Neural cell (in vitro differentiated cells): Measurements from ENCODE around the gene KRTAP5-9. TPM values are rescaled to one million over a fixed set of nuclear protein-coding genes. Genes with fewer than 3 reads are reported as not detected.

Experiments used
- H2AFZ ChIP-seq: fragments of 200-600, 300-800 bp; sonication (generic), shearing (Covaris generic); 2 replicates; pipeline ENCODE4 v1.6.0; 2014; ENCODE audit warnings: low read depth, mild to moderate bottlenecking, antibody characterized with exemption, low read length, moderate library complexity
- H3F3A ChIP-seq: fragments of 200-600 bp; shearing (Covaris generic); 2 replicates; pipeline ENCODE4 v1.6.1; 2016; ENCODE audit warnings: mild to moderate bottlenecking, moderate library complexity, mixed read lengths, antibody characterized with exemption, low read length; ENCODE audit not compliant: insufficient read depth, poor library complexity, severe bottlenecking
- H3K27ac ChIP-seq: fragments of 200-600, 300-800 bp; sonication (generic), shearing (Covaris generic); 2 replicates; pipeline ENCODE4 v1.5.1; 2014; ENCODE audit warnings: mild to moderate bottlenecking, low read length, moderate library complexity
- H3K27me3 ChIP-seq: fragments of 300-800, 200-600 bp; sonication (generic), shearing (Covaris generic); 2 replicates; pipeline ENCODE4 v1.6.0; 2014; ENCODE audit warnings: mild to moderate bottlenecking, low read depth, low read length, moderate library complexity; ENCODE audit not compliant: insufficient read depth
- H3K36me3 ChIP-seq: fragments of 300-800, 200-600 bp; sonication (generic), shearing (Covaris generic); 2 replicates; pipeline ENCODE4 v1.5.1; 2014; ENCODE audit warnings: mild to moderate bottlenecking, antibody characterized with exemption, low read length, moderate library complexity; ENCODE audit not compliant: insufficient read depth
- H3K4me2 ChIP-seq: fragments of 300-800, 200-600 bp; sonication (generic), shearing (Covaris generic); 2 replicates; pipeline ENCODE4 v1.6.0; 2014; ENCODE audit warnings: mild to moderate bottlenecking, low read length
- H3K4me3 ChIP-seq: fragments of 300-800, 200-600 bp; sonication (generic), shearing (Covaris generic); 2 replicates; pipeline ENCODE4 v1.5.1; 2014; ENCODE audit warnings: mild to moderate bottlenecking, low read length, moderate library complexity
- H3K79me2 ChIP-seq: fragments of 200-600 bp; shearing (Covaris generic); replicated peaks from 2 replicates; pipeline ENCODE4 v1.6.0; 2014; ENCODE audit warnings: mild to moderate bottlenecking, low read length, moderate library complexity; ENCODE audit not compliant: insufficient read depth
- H3K9ac ChIP-seq: fragments of 300-800, 200-600 bp; sonication (generic), shearing (Covaris generic); 2 replicates; pipeline ENCODE4 v1.6.1; 2016; ENCODE audit warnings: mild to moderate bottlenecking, low read length, mixed read lengths
- H3K9me2 ChIP-seq: fragments of 200-600 bp; shearing (Covaris generic); 2 replicates; pipeline ENCODE4 v1.6.1; 2016; ENCODE audit warnings: mild to moderate bottlenecking, low read length, mixed read lengths; ENCODE audit not compliant: insufficient read depth
- H3K9me3 ChIP-seq: fragments of 200-600, 300-800 bp; sonication (generic), shearing (Covaris generic); 2 replicates; pipeline ENCODE4 v1.6.1; 2016; ENCODE audit warnings: mild to moderate bottlenecking, mixed run types, low read length, moderate library complexity, mixed read lengths
- H4K20me1 ChIP-seq: fragments of 200-600 bp; shearing (Covaris generic); 2 replicates; pipeline ENCODE4 v1.6.1; 2016; ENCODE audit warnings: mild to moderate bottlenecking, mixed run types; ENCODE audit not compliant: insufficient read depth
- EP300 ChIP-seq: fragments of 450-650 bp; conservative IDR thresholded peaks from 2 replicates; pipeline ENCODE4 v1.6.1; 2014; ENCODE audit warnings: antibody characterized with exemption, mild to moderate bottlenecking, moderate library complexity; ENCODE audit not compliant: poor library complexity, severe bottlenecking
- EZH2 ChIP-seq: fragments of 200-600, 300-800 bp; shearing (Covaris generic), sonication (generic); IDR thresholded peaks from 2 replicates; pipeline ENCODE4 v1.6.1; 2014; ENCODE audit warnings: antibody characterized with exemption, low read length, borderline replicate concordance, mild to moderate bottlenecking; ENCODE audit not compliant: insufficient read depth, poor library complexity, severe bottlenecking
- MXI1 ChIP-seq: fragments of 450-650 bp; conservative IDR thresholded peaks from 2 replicates; pipeline ENCODE4 v1.6.1; 2014; ENCODE audit warnings: antibody characterized with exemption, mild to moderate bottlenecking; ENCODE audit not compliant: poor library complexity, severe bottlenecking
- POLR2AphosphoS5 ChIP-seq: IDR thresholded peaks from 2 replicates; pipeline ENCODE4 v1.6.1; 2012
- RAD21 ChIP-seq: fragments of 450-650 bp; conservative IDR thresholded peaks from 2 replicates; pipeline ENCODE4 v1.6.1; 2014; ENCODE audit warnings: antibody characterized with exemption, mild to moderate bottlenecking, moderate library complexity
- SMC3 ChIP-seq: fragments of 450-650 bp; conservative IDR thresholded peaks from 2 replicates; pipeline ENCODE4 v1.6.1; 2014; ENCODE audit warnings: antibody characterized with exemption, mild to moderate bottlenecking, moderate library complexity; ENCODE audit not compliant: poor library complexity
- TAF1 ChIP-seq: IDR thresholded peaks from 2 replicates; pipeline ENCODE4 v1.6.1; 2012; ENCODE audit warnings: low read depth
- polyA plus RNA-seq: library from polyadenylated mRNA; depleted of rRNA; stranded (reverse); fragments of >200 nt; gene quantifications from 2 replicates; pipeline ENCODE4 v1.2.3, GENCODE V29; 2014
- TF ChIP-seq, protein P1 (sequence below): IDR thresholded peaks from 2 replicates; pipeline ENCODE4 v1.6.1; 2012; ENCODE audit warnings: borderline replicate concordance
- TF ChIP-seq, protein P2 (sequence below): fragments of 450-650 bp; IDR thresholded peaks from 2 replicates; pipeline ENCODE4 v1.5.1; 2014; ENCODE audit warnings: antibody characterized with exemption, mild to moderate bottlenecking, moderate library complexity; ENCODE audit not compliant: poor library complexity, severe bottlenecking

The KRTAP5-9 gene
- polyA plus RNA-seq, 1 donor from 2014 or later = not detected

DNA sequence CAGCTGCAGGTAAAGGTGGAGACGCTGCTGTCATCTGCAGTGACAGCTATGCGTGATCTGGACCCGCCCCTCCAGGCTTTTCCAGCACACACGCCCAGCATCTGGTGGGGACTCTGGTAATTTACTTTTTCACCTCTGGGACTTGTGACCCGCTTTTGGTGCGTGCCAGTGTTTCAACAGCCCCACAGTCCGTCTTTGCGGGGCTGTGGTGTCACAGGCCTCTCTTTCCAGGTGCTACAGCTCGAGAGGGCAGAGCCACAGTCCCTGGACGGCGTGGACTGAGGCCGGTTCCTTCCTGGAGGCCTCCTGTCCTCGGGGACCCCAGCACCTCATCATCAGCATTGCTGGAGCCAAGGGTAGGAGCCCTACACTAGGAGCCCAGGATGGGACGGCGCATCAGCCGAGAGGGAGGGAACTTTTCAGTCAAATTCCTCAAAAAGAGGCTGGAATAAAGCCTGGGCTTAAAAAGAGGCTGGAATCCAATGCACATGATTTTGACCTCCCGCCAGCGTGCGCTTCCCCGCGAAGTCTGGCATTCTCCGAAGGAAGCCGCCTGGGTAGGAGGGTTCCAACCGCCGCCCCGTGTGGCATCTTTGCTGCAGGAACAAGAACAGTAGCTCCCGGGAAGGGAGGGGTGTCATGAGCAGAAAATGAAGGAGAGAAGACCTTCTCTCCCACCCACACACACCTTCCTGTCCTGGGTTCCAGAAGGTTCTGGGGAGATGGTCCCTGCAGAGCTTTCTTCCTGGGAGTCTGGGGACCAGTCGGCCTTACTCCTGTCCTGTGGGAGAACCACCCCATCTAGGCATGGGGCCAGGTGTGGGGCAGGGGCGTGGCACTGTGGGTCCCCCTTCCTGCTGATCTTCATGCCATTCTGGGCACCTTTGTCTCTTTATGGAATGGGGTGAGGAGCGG lies 46.9 kb upstream of the KRTAP5-9 start:
- TF ChIP-seq, protein P1, sequence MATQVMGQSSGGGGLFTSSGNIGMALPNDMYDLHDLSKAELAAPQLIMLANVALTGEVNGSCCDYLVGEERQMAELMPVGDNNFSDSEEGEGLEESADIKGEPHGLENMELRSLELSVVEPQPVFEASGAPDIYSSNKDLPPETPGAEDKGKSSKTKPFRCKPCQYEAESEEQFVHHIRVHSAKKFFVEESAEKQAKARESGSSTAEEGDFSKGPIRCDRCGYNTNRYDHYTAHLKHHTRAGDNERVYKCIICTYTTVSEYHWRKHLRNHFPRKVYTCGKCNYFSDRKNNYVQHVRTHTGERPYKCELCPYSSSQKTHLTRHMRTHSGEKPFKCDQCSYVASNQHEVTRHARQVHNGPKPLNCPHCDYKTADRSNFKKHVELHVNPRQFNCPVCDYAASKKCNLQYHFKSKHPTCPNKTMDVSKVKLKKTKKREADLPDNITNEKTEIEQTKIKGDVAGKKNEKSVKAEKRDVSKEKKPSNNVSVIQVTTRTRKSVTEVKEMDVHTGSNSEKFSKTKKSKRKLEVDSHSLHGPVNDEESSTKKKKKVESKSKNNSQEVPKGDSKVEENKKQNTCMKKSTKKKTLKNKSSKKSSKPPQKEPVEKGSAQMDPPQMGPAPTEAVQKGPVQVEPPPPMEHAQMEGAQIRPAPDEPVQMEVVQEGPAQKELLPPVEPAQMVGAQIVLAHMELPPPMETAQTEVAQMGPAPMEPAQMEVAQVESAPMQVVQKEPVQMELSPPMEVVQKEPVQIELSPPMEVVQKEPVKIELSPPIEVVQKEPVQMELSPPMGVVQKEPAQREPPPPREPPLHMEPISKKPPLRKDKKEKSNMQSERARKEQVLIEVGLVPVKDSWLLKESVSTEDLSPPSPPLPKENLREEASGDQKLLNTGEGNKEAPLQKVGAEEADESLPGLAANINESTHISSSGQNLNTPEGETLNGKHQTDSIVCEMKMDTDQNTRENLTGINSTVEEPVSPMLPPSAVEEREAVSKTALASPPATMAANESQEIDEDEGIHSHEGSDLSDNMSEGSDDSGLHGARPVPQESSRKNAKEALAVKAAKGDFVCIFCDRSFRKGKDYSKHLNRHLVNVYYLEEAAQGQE = no peak
- TF ChIP-seq POLR2AphosphoS5 (no peak), EP300 (no peak), TAF1 (no peak), EZH2 (no peak), MXI1 (no peak), RAD21 (no peak), SMC3 (no peak)
- TF ChIP-seq, protein P2, sequence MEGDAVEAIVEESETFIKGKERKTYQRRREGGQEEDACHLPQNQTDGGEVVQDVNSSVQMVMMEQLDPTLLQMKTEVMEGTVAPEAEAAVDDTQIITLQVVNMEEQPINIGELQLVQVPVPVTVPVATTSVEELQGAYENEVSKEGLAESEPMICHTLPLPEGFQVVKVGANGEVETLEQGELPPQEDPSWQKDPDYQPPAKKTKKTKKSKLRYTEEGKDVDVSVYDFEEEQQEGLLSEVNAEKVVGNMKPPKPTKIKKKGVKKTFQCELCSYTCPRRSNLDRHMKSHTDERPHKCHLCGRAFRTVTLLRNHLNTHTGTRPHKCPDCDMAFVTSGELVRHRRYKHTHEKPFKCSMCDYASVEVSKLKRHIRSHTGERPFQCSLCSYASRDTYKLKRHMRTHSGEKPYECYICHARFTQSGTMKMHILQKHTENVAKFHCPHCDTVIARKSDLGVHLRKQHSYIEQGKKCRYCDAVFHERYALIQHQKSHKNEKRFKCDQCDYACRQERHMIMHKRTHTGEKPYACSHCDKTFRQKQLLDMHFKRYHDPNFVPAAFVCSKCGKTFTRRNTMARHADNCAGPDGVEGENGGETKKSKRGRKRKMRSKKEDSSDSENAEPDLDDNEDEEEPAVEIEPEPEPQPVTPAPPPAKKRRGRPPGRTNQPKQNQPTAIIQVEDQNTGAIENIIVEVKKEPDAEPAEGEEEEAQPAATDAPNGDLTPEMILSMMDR = no peak
- H3K27me3 ChIP-seq = no peaks in the 10 kb centered on the region
- H3K36me3 ChIP-seq = no peaks in the 10 kb centered on the region

DNA sequence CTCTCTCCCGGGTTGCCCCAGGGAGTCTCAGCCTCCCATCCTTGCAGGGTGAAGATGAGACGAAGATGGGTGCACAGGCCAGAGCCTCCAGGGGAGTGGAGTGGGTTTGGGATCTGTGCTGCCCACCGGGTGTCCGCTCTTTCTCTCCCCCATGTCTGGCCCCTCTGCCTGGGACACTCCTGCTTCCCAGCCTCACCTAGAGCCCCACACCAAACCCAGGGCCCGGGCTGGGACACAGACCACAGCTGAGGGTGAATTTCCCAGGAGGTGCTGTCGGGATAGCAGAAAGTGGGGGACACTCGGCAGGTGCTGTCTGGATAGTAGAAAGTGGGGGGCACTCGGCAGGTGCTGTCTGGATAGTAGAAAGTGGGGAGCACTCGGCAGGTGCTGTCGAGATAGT lies 46.2 kb upstream of the KRTAP5-9 start:
- Histone ChIP-seq H3K27ac (no peak overlapping the region), H3F3A (no peaks in the 10 kb centered on the region), H2AFZ (no peak overlapping the region), H3K27me3 (no peaks in the 10 kb centered on the region), H3K9me2 (no peaks in the 10 kb centered on the region), H3K9me3 (no peaks in the 10 kb centered on the region), H3K9ac (no peak overlapping the region), H4K20me1 (no peaks in the 10 kb centered on the region), H3K4me3 (no peak overlapping the region), H3K4me2 (no peak overlapping the region), H3K36me3 (no peaks in the 10 kb centered on the region), H3K79me2 (no peaks in the 10 kb centered on the region)
- TF ChIP-seq SMC3 (no peak), POLR2AphosphoS5 (no peak), MXI1 (no peak), EZH2 (no peak), TAF1 (no peak), EP300 (no peak), RAD21 (no peak)
- TF ChIP-seq, protein P1 = no peak
- TF ChIP-seq, protein P2 = no peak

More for the DNA sequence above, 46.9 kb upstream of the KRTAP5-9 start:
- Histone ChIP-seq H3K4me2 (no peak overlapping the region), H3K9ac (no peak overlapping the region), H3K79me2 (no peaks in the 10 kb centered on the region), H3K9me2 (no peaks in the 10 kb centered on the region), H4K20me1 (no peaks in the 10 kb centered on the region), H3F3A (no peaks in the 10 kb centered on the region), H3K27ac (no peak overlapping the region), H2AFZ (no peak overlapping the region), H3K4me3 (no peak overlapping the region), H3K9me3 (no peaks in the 10 kb centered on the region)
